Neuronal stem cell (in vitro differentiated cells): Measurements from ENCODE around the gene DCP1B.

Experiments used
- DNase-seq: peaks from one replicate; pipeline ENCODE4 v3.0.0-alpha.2; 2013; ENCODE audit warnings: low spot score
- H2AFZ ChIP-seq: one replicate; pipeline ENCODE4 v1.6.1; 2013; ENCODE audit warnings: mild to moderate bottlenecking, low read length, inconsistent platforms
- H2AK5ac ChIP-seq: 2 replicates; pipeline ENCODE4 v1.6.1; 2013; ENCODE audit warnings: low read depth, mild to moderate bottlenecking, inconsistent platforms, low read length, moderate library complexity, mixed read lengths
- H2BK120ac ChIP-seq: 2 replicates; pipeline ENCODE4 v1.6.1; 2013; ENCODE audit warnings: low read depth, mild to moderate bottlenecking, inconsistent platforms, low read length, moderate library complexity, mixed read lengths
- H2BK12ac ChIP-seq: one replicate; pipeline ENCODE4 v1.6.1; 2013; ENCODE audit warnings: low read length, inconsistent platforms
- H2BK15ac ChIP-seq: 2 replicates; pipeline ENCODE4 v1.6.1; 2013; ENCODE audit warnings: mild to moderate bottlenecking, low read length, inconsistent platforms, mixed read lengths
- H2BK5ac ChIP-seq: one replicate; pipeline ENCODE4 v1.6.1; 2013; ENCODE audit warnings: inconsistent platforms, mild to moderate bottlenecking, low read length, moderate library complexity
- H3K14ac ChIP-seq: one replicate; pipeline ENCODE4 v1.6.1; 2013; ENCODE audit warnings: low read length, inconsistent platforms
- H3K18ac ChIP-seq: 2 replicates; pipeline ENCODE4 v1.6.1; 2013; ENCODE audit warnings: low read length, inconsistent platforms
- H3K23ac ChIP-seq: 2 replicates; pipeline ENCODE4 v1.6.1; 2013; ENCODE audit warnings: low read depth, mild to moderate bottlenecking, mixed read lengths, low read length, inconsistent platforms; ENCODE audit not compliant: poor library complexity
- H3K27ac ChIP-seq: replicated peaks from 3 replicates; pipeline ENCODE4 v1.5.1; 2013; ENCODE audit warnings: low read length, inconsistent platforms
- H3K27me3 ChIP-seq, 3 experiments: 2 replicates each; pipeline ENCODE4 v1.6.1; 2013; ENCODE audit warnings: low read length in 3 of 3, mild to moderate bottlenecking in 2 of 3, inconsistent platforms in 1 of 3, low read depth in 1 of 3, mixed read lengths in 1 of 3, moderate library complexity in 1 of 3; ENCODE audit not compliant: control insufficient read depth in 3 of 3, insufficient read depth in 3 of 3
- H3K36me3 ChIP-seq, 2 donors: replicated peaks in 1 of 2; 2 replicates each; pipeline ENCODE4 v1.6.1; 2013; ENCODE audit warnings: low read length in 2 of 2; ENCODE audit not compliant: control insufficient read depth in 2 of 2, insufficient read depth in 2 of 2
- H3K4ac ChIP-seq: 2 replicates; pipeline ENCODE4 v1.6.1; 2013; ENCODE audit warnings: inconsistent platforms, mild to moderate bottlenecking, low read length, moderate library complexity
- H3K4me1 ChIP-seq, 2 donors: 1 replicate in 1 of 2; 2 replicates in 1 of 2; pipeline ENCODE4 v1.6.1; 2013; ENCODE audit warnings: low read length in 2 of 2, low read depth in 1 of 2; ENCODE audit not compliant: control insufficient read depth in 2 of 2, insufficient read depth in 1 of 2
- H3K4me2 ChIP-seq: one replicate; pipeline ENCODE4 v1.6.1; 2013; ENCODE audit warnings: mild to moderate bottlenecking, low read length, inconsistent platforms; ENCODE audit not compliant: insufficient read depth, poor library complexity, severe bottlenecking
- H3K4me3 ChIP-seq, 2 donors: 2 replicates each; pipeline ENCODE4 v1.5.1; 2013; ENCODE audit warnings: low read length in 2 of 2, mild to moderate bottlenecking in 2 of 2, inconsistent platforms in 1 of 2, moderate library complexity in 1 of 2
- H3K79me1 ChIP-seq: one replicate; pipeline ENCODE4 v1.6.1; 2013; ENCODE audit warnings: low read depth, mild to moderate bottlenecking, inconsistent platforms, low read length, moderate library complexity
- H3K9ac ChIP-seq: one replicate; pipeline ENCODE4 v1.6.1; 2013; ENCODE audit warnings: mild to moderate bottlenecking, low read depth, low read length, inconsistent platforms; ENCODE audit not compliant: poor library complexity
- H3K9me3 ChIP-seq, 2 donors: replicated peaks in 1 of 2; 2 replicates each; pipeline versions ENCODE3 to v1.6.1; 2013; ENCODE audit warnings: low read length in 2 of 2, mild to moderate bottlenecking in 2 of 2, inconsistent platforms in 1 of 2, low read depth in 1 of 2, mixed read lengths in 1 of 2, moderate library complexity in 1 of 2; ENCODE audit not compliant: control insufficient read depth in 2 of 2, insufficient read depth in 1 of 2
- H4K8ac ChIP-seq: one replicate; pipeline ENCODE4 v1.6.1; 2013; ENCODE audit warnings: low read depth, mild to moderate bottlenecking, inconsistent platforms, low read length, moderate library complexity
- H4K91ac ChIP-seq: one replicate; pipeline ENCODE4 v1.6.1; 2013; ENCODE audit warnings: low read length, low read depth, mild to moderate bottlenecking, inconsistent platforms; ENCODE audit not compliant: poor library complexity
- WGBS, 2 donors: extraction: QIAGEN DNeasy Blood & Tissue Kit; methylation state at CpG; one replicate each; pipeline ENCODE4 v1.1.7; 2013; ENCODE audit warnings: missing lambda C conversion rate in 2 of 2, mixed read lengths in 1 of 2; ENCODE audit not compliant: insufficient read length in 2 of 2, insufficient replicate concordance in 1 of 2; ENCODE audit errors: extremely low coverage in 2 of 2; 5-methylcytosine and 5-hydroxymethylcytosine counted together

The DCP1B gene

GRCh38 chr12:1930803-1931597 lies 73.3 kb downstream of the DCP1B start:
- H3K79me1 ChIP-seq = no peaks in the 10 kb centered on the region
- no peak for DNase-seq
- H3K36me3 ChIP-seq = no peaks in the 10 kb centered on the region
- H3K4me1 ChIP-seq = peaks cover 0 to 15% of the 10 kb centered on the region in 2 donors
- H3K9me3 ChIP-seq = peaks cover 0 to 5% of the 10 kb centered on the region in 2 donors
- H2AFZ ChIP-seq = no peak overlapping the region
- H2BK12ac ChIP-seq = peak overlapping the region; percentile 52
- H2BK15ac ChIP-seq = no peak overlapping the region
- peak overlapping the region; percentile 54 for H2BK5ac ChIP-seq
- H3K4me3 ChIP-seq = no peak overlapping the region
- no peak overlapping the region for H4K91ac ChIP-seq
- H2AK5ac ChIP-seq = peak overlapping the region; percentile 15
- peak overlapping the region; percentile 77 for H3K18ac ChIP-seq
- peak overlapping the region; percentile 14 for H2BK120ac ChIP-seq
- no CpG with 5 or more reads among the region's 27 CpGs for WGBS, 2 donors
- H3K27me3 ChIP-seq = peaks cover 0 to 15% (median 0%) of the 10 kb centered on the region in 3 experiments
- no peak overlapping the region for H3K4ac ChIP-seq
- no peak overlapping the region for H3K4me2 ChIP-seq
- H3K9ac ChIP-seq = peak overlapping the region; percentile 24
- no peak overlapping the region for H3K27ac ChIP-seq
- no peak overlapping the region for H3K14ac ChIP-seq
- H4K8ac ChIP-seq = no peak overlapping the region
- H3K23ac ChIP-seq = no peak overlapping the region

DNA sequence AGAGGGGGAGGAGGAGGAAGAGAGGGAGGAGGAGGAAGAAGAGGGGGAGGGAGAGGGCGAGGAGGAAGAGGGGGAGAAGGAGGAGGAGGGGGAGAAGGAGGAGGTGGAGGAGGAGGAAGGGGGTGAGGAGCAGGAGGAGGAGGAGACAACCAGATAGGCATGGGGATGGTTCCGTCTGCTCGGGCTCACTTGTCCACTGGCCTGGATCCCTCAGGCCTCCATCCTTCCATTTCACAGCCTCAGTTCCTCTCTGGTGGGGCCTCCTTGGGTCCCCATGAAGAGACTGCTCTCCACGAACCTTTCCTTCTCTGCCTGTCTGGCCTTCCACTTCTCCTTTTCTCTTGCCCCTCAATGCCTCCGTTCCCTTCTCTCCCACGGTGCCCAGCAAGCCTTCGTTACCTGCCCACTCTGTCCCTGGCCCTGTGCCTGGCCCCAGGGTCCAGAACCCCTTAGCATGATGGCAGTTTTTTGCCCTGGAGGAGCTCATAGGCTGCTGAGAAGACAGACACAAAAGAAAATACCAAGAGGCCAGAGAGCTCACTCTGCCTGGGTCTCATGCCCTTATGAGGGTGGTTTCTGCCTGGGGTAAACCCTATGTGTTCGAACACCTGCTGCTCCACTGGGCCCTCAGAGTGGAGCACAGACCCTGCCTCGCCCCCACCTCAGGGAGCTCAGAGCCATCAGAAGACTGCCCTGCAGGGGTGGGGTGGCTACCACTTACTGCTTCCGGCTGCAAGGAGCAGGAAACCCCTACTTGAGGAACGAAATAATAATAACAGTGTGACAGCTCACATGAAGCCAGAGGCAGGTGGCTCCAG lies 74.1 kb downstream of the DCP1B start:
- Histone ChIP-seq H4K91ac (no peak overlapping the region), H3K27ac (no peak overlapping the region), H3K27me3 (peaks cover 0 to 15% (median 0%) of the 10 kb centered on the region in 3 experiments), H3K14ac (peak overlapping the region; percentile 63), H2BK5ac (peak overlapping the region; percentile 54), H3K23ac (no peak overlapping the region), H3K9me3 (peaks cover 0 to 5% of the 10 kb centered on the region in 2 donors), H3K79me1 (no peaks in the 10 kb centered on the region), H3K4me3 (no peak overlapping the region), H2AK5ac (peak overlapping the region; percentile 15), H2BK120ac (no peak overlapping the region), H3K4ac (no peak overlapping the region), H2BK12ac (no peak overlapping the region), H2AFZ (no peak overlapping the region), H3K9ac (no peak overlapping the region), H2BK15ac (peak overlapping the region; percentile 18), H3K18ac (peak overlapping the region; percentile 77), H3K4me1 (peaks cover 0 to 16% of the 10 kb centered on the region in 2 donors), H3K4me2 (no peak overlapping the region), H4K8ac (no peak overlapping the region), H3K36me3 (no peaks in the 10 kb centered on the region)
- DNase-seq = no peak
- WGBS, 2 donors = no CpG with 5 or more reads among the region's 11 CpGs

DNA sequence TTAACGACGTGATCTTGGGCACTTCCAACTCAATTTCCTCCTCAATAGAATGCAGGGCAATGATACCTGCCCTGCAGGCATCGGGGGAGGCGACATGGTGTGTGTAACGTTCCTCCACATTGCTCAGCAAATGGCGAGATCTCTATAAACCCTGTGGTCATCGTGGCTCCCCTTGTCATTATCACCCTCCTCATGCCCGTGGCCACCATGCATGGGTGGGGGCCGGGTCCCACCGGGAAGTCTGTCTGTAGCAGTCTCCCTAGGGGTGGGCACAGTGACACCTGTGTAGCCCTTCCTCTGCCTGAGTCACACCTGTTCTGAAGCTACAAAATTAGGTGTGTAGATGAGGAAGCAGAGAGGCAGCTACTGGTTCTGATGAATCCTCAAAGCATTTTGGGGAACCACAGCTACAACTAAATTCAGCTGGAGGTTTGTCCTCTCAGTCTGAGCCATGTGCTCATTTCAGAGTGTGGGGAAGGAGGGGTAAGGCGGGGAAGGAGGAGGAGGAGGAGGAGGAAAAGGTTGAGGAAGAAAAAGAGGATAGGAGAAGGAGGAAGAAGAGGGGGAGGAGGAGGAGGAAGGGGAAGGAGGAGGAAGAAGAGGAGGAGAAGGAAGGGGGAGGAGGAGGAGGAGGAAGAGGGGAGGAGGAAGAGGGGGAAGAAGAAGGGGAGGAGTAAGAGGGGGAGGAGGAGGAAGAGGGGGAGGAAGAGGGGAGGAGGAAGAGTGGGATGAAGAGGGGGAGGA lies 74.8 kb downstream of the DCP1B start:
- Histone ChIP-seq H3K27ac (no peak overlapping the region), H3K27me3 (peaks cover 0 to 15% (median 0%) of the 10 kb centered on the region in 3 experiments), H3K9ac (no peak overlapping the region), H2BK12ac (no peak overlapping the region), H3K4me2 (no peak overlapping the region), H3K14ac (no peak overlapping the region), H4K91ac (no peak overlapping the region), H2AFZ (no peak overlapping the region), H2BK5ac (peak overlapping the region; percentile 54), H4K8ac (no peak overlapping the region), H2BK120ac (no peak overlapping the region), H3K4me3 (no peak overlapping the region), H3K18ac (peak overlapping the region; percentile 9), H3K79me1 (no peaks in the 10 kb centered on the region), H2BK15ac (no peak overlapping the region), H3K4ac (no peak overlapping the region), H3K23ac (no peak overlapping the region), H3K9me3 (peaks cover 0 to 5% of the 10 kb centered on the region in 2 donors), H3K4me1 (peaks cover 0 to 20% of the 10 kb centered on the region in 2 donors), H2AK5ac (no peak overlapping the region), H3K36me3 (no peaks in the 10 kb centered on the region)
- no peak for DNase-seq
- WGBS, 2 donors = no CpG with 5 or more reads among the region's 11 CpGs
